Measurements from ENCODE around the gene PROKR1.
A peak's percentile ranks its signal among the peaks of the same experiment; 100 is the strongest.
"Not testable (repeated sequence)": the region's sequence is repeated elsewhere in the genome, so short reads cannot be mapped to it uniquely, and the experiment has no call there.

Gene PROKR1

DNA sequence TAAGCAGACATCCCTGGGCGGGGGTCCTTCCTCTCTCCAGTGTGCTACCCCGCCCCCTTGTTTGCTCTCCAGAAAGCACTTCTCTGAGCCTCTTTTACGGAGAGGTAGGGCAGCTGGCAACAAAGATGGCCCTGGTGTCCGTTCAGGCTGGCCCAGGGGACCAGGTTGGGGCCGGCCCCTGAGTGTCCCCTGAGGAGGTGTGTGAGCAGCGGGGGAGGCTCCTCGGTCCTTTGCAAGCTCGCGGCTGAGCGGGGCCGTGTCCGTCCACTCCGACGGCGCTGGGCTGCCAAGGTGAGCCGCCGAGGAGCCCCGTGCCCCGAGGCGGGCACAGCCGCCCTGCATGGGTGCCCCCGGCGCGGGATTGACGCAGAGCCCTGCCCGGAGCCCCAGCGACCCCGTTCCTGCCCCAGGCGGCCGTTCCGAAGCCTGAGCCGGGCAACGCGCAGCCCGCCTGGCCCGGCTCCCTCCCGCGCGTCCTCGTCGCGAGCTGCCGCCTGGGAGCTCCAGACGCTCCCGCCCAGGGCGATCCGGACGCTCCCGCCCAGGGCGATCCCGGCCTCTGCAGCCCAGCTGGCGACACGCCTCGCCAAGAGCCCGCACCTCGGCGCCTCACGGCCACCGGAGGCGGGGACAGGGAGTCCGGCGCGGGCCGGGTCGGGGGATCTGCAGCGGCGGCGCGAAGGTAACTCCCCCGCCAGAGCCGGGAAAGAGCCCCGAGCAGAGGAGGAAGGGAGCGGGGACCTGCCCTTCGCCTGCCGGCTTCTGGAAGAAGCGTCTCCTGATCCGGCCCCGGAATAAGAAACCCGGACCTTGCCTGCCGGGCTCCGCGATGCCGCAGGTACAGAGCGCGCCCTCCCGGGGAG, at the start of gene PROKR1:
PROKR1 (plus strand) TSS at position 569 of the 863 bp plus-strand sequence. CDS start 2,243 bp downstream, outside the sequence.
- DNase-seq (ENCODE audit: low read depth in 1 of 2, low spot score in 1 of 2), result no peak

- no peak for DNase-seq (ENCODE audit: low read depth in 1 of 2, low spot score in 1 of 2)
Measured at GRCh38 chr2:68594041-68594440, 49.3 kb upstream of the PROKR1 start.

DNA sequence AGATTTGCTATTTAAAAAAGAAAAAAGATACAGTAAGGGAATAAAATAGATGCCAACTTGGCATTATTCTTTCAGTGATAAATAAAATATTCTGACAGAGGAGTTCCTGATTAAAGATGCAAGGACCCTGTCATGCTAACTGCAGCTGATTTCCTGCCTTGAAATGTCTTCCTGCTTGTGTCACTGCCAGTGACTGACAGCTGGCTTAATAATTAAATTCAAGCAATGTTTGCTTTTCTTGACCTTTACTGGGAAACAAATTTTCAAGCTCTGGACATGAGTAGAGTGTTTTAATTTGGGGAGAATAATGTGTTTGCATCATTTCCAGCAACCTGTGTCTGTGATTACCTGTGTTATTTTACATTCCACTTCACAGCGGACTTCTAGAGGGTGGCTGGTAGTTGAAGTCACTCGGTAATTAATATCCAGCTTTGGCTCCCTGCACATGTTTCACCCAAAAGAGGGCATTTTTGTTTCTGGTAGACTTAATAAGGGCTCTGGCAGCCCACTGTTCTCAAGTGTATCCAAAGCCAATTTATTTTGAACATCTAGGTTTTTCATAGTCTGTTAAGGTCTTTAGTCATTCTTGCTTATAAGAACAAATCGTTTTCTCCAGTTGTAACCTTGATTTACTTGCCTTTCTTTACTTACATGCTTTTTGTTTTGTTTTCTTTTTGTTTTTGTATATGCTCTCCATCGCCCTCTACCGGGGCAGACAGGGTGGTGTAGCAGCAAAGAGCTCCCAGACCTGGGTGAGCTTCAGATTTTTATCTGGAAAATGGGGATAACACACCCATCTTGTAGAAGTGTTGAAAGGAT, 48.5 kb upstream of the PROKR1 start:
- peak; percentile 12 to 21 for DNase-seq (ENCODE audit: low read depth in 1 of 2, low spot score in 1 of 2)

DNA sequence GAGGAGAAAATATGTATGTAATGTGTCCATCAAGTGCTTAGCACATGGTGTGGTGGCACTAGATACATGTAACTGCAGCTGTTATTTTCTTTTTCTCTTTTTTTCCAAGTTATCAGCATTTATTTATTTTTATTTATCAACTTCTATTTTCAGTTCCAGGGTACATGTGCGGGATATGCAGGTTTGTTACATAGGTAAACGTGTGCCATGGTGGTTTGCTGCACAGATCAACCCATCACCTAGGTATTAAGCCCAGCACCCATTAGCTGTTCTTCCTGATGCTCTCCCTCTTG, 47.9 kb upstream of the PROKR1 start:
- not testable (repeated sequence) for DNase-seq (ENCODE audit: low read depth in 1 of 2, low spot score in 1 of 2)

- not testable (repeated sequence) for DNase-seq (ENCODE audit: low read depth in 1 of 2, low spot score in 1 of 2)
Measured at GRCh38 chr2:68600495-68600894, 42.9 kb upstream of the PROKR1 start.

DNA sequence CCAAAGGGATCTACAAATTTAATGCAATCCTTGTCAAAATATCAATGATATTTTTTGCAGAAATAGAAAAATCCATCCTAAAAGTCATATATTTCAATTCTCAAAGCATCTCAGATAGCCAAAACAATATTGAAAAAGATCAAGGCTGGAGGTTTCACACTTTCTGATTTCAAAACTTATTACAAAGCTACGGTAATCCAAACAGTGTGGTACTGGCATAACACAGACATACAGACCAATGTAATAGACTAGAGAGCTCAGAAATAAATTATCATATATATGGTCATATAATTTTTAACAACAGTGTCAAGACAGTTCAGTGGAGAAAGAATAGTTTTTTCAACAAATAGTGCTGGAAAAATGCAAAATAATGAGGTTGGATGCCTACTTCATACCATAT, 40.3 kb upstream of the PROKR1 start:
- DNase-seq (ENCODE audit: low read depth in 1 of 2, low spot score in 1 of 2), result no peak

GRCh38 chr2:68604077-68604476, 39.3 kb upstream of the PROKR1 start:
- DNase-seq (ENCODE audit: low read depth in 1 of 2, low spot score in 1 of 2), result no peak

- DNase-seq (ENCODE audit: low read depth in 1 of 2, low spot score in 1 of 2), result no peak
Measured at GRCh38 chr2:68605939-68606338, 37.4 kb upstream of the PROKR1 start.

DNA sequence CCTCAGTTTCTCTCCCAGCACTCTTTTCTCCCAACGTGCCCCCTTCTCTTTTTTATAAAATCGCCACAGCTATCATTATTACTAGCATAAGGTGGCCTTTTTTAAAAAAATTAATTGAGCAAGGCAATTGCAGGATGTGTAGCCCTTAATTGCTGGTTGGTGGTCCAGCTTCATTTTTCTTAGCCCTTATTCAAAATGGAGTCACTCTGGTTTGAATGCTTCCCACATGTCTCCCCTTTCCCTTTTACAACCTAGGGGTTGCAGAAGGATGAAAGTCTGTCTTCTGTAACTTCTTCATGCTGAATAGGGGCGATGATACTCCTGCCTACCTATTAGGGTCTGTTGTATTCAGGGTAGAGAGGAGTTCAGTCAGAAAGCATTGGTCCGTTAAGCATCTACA, 36.6 kb upstream of the PROKR1 start:
- DNase-seq (ENCODE audit: low read depth in 1 of 2, low spot score in 1 of 2), result no peak

- no peak for DNase-seq (ENCODE audit: low read depth in 1 of 2, low spot score in 1 of 2)
Measured at GRCh38 chr2:68607837-68608236, 35.5 kb upstream of the PROKR1 start.

GRCh38 chr2:68612765-68613519, 30.4 kb upstream of the PROKR1 start:
- no peak for DNase-seq (ENCODE audit: low read depth in 1 of 2, low spot score in 1 of 2)

DNA sequence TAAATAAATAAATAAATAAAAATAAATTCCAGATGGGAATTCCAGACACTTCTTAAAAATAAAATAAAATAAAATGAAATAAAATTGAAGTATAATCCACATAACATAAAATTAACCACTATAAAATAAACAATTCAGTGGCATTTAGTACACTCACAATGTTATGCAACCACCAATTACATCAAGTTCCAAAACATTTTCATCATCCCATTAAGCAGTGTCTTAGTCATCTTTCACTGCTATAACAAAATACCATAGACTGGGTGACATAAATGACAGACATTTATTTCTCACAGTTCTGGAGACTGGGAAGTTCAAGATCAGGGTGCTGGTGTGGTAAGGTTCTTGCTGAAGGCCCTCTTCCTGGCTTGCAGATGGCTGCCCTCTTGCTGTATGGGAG, 22.6 kb upstream of the PROKR1 start:
- no peak for DNase-seq (ENCODE audit: low read depth in 1 of 2, low spot score in 1 of 2)

DNA sequence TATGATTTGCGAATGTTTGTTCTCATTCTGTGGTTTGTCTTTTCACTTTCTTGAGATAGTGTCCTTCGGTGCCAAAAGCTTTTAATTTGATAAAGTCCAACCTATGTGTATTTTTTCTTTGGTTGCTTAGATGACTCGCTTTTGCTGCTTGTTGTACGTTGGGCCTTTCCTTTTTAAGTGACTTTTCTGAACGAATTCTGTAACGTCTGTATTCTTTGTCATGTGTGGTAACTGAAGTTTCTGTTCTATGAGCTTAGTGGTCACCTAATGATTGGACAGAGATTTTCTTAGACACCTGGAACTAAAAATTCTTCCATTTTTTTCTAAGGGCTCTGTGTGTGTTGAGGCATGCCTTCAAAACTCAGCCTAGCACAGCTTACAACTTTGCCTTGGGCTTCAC, 19.6 kb upstream of the PROKR1 start:
- no peak for DNase-seq (ENCODE audit: low read depth in 1 of 2, low spot score in 1 of 2)

DNA sequence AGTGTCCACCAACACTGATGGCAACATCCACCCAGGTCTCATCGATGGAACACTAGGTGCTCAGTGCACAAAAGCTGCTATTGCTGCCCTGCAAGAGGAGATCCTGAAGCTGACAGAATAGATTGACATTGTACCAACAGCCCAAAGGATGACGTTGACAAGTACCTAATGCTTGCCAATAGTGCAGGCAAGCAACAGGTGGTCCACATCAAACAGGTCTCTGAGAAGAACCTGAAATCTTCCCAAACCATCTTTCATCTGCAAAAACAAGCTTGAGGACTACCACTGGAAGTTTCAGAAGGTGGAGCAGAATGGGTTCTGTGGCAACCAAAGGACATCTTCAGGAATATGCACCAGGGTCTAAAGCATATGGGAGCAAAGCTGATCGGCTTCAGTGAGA, 15.8 kb upstream of the PROKR1 start:
- DNase-seq (ENCODE audit: low read depth in 1 of 2, low spot score in 1 of 2), result no peak

DNA sequence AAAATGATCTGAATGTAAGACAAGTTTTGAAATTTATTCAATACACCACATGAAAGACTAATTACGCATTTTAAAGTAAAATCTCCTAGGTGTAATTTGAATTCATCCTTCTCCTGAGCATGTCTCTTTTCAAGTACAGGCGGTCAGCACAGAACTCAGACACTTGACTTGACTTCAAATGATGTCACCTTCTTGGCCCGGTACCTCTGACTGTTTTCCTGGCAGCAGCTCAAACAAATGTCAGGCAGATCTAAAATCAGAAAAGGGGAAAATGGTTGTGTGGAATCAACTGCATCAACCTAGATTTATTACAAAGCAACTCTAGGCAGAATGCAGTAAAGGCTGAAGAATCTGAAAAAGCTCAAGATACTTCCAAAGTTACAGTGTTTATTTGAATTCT, 11.4 kb upstream of the PROKR1 start:
- DNase-seq (ENCODE audit: low read depth in 1 of 2, low spot score in 1 of 2), result no peak

- no peak for DNase-seq (ENCODE audit: low read depth in 1 of 2, low spot score in 1 of 2)
Measured at GRCh38 chr2:68637047-68637446, 6.3 kb upstream of the PROKR1 start.

- no peak for DNase-seq (ENCODE audit: low read depth in 1 of 2, low spot score in 1 of 2)
Measured at GRCh38 chr2:68643874-68644485, 601 bp downstream of the PROKR1 start.

DNA sequence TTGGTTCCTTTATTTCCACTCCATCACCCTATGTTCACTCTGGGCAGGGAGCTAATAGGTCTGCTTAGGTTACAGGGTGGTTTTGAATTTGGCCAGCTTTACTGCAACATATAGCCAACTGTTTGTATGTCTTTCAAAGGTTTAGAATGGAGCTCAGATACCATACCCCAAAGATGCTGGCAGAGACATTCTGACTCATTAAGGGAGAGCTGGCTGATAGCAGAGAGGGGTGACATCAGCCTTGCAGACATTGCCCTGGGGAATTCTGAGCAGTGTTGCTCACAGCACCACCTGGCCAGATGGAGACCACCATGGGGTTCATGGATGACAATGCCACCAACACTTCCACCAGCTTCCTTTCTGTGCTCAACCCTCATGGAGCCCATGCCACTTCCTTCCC, 2.1 kb downstream of the PROKR1 start:
- no peak for DNase-seq (ENCODE audit: low read depth in 1 of 2, low spot score in 1 of 2)

DNA sequence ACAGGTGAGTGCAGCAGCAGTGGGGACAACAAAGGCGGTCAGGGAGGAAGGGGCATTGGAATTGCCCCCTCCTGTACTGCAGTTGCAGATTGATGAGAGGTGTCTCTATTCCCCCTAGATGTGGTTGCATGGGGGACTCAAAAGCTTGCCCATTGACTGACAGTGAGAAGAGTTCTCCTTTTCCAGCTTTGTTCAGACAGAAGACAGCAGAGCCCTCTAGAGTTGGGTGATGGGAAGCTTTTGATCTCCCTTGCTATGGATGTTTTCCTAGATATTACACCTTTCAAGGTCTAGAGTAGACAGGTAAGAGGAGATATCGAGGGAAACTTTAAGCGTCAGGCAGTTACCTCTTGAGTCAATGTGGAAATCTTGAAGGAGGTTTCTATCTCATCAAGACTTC, 2.9 kb downstream of the PROKR1 start:
- no peak for DNase-seq (ENCODE audit: low read depth in 1 of 2, low spot score in 1 of 2)

DNA sequence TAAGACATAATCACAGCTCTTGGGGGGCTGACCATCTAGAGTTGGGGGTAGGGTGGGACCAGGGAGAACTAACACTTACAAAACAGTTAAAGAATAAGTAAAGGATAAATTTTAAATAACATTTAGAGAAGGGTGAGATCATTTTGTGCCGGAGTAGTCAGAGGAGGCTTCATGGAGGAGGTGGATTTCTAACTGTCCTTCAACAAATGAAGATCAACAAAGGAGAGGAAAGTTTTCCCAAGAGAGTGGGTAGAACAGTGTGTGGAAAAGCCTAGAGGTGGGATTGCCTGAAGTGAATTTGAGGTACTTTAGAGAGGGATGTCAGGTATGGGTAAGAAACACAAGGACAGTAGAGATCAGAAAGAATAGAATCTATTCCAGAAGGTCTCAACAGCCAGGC, 7.3 kb downstream of the PROKR1 start:
- no peak for DNase-seq (ENCODE audit: low read depth in 1 of 2, low spot score in 1 of 2)

DNA sequence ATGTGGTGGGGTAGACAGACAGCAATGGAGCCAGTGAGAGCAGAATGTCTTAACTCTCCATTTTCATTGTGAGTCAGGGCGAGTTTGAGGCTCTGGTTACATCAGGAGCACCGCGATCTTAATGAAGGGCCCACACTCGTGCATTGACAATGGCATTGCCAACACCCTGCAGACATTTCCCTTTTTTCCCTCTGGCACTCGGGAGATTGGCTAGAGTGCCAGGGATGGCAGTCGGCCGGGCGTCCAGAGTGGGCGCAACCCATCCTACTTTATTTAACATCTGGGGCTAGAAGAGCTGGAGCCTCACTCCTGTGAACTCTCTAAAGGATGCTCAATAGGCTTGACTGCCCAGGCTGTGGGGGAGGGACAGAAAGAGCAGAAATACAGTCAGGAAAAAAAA, 9.7 kb downstream of the PROKR1 start:
- DNase-seq (ENCODE audit: low read depth in 1 of 2, low spot score in 1 of 2), result no peak

Measured in activated T-helper 1 cell treated with anti-CD3 and anti-CD28 coated beads, Interleukin-2, amount 50 U/mL, for 16 hours (primary cell).